ENCODE results near the gene CEP89.

DNA sequence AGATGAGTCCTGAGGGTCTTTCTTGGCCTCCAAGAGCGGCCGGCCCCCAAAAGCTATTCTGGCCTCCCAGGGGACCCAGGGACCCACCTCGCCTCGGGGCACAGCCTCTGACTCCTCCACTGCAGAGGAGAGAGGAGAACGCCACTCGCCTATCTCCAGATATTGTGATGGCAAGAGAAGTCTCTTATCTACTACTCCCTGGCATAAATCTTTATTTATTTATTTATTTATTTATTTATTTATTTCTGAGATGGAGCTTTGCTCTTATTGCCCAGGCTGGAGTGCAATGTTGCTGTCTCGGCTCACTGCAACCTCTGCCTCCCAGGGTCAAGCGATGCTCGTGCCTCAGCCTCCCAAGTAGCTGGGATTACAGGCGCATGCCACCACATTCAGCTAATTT is 113.2 kb downstream of the CEP89 start:
- TF ChIP-seq POLR2A (IDR thresholded peaks at IDR 0.05) (no peak), EP300 (IDR thresholded peaks at IDR 0.05) (no peak), POLR2AphosphoS5 (IDR thresholded peaks at IDR 0.05) (no peak)
- TF ChIP-seq, protein P1, sequence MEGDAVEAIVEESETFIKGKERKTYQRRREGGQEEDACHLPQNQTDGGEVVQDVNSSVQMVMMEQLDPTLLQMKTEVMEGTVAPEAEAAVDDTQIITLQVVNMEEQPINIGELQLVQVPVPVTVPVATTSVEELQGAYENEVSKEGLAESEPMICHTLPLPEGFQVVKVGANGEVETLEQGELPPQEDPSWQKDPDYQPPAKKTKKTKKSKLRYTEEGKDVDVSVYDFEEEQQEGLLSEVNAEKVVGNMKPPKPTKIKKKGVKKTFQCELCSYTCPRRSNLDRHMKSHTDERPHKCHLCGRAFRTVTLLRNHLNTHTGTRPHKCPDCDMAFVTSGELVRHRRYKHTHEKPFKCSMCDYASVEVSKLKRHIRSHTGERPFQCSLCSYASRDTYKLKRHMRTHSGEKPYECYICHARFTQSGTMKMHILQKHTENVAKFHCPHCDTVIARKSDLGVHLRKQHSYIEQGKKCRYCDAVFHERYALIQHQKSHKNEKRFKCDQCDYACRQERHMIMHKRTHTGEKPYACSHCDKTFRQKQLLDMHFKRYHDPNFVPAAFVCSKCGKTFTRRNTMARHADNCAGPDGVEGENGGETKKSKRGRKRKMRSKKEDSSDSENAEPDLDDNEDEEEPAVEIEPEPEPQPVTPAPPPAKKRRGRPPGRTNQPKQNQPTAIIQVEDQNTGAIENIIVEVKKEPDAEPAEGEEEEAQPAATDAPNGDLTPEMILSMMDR (IDR thresholded peaks at IDR 0.05), result no peak
